K562 treated with DMSO at 1 percent for 12 hours (cell line): ENCODE data around the gene FITM2. TPM values are rescaled to one million over a fixed set of nuclear protein-coding genes. Genes with fewer than 3 reads are reported as not detected.

ENCODE experiments used
- total RNA-seq: library from RNA; unstranded; fragments of 300-600 nt; gene quantifications from 2 replicates; pipeline ENCODE4 v1.2.3, GENCODE V29; 2022; ENCODE audit not compliant: insufficient read depth

The FITM2 gene
- 2.0 and 4.4 TPM in 2 replicates for total RNA-seq

GRCh38 chr20:44310664-44311639, at the start of gene FITM2:
Gene FITM2 (minus strand): TSS chr20:44311202. CDS start chr20:44311148, 54 bp downstream.

GRCh38 chr20:44355498-44356352, 44.7 kb upstream of the FITM2 start, which contains the start of gene HNF4A:
Gene HNF4A (plus strand): TSS chr20:44355699. CDS start chr20:44355805, 106 bp downstream.

DNA sequence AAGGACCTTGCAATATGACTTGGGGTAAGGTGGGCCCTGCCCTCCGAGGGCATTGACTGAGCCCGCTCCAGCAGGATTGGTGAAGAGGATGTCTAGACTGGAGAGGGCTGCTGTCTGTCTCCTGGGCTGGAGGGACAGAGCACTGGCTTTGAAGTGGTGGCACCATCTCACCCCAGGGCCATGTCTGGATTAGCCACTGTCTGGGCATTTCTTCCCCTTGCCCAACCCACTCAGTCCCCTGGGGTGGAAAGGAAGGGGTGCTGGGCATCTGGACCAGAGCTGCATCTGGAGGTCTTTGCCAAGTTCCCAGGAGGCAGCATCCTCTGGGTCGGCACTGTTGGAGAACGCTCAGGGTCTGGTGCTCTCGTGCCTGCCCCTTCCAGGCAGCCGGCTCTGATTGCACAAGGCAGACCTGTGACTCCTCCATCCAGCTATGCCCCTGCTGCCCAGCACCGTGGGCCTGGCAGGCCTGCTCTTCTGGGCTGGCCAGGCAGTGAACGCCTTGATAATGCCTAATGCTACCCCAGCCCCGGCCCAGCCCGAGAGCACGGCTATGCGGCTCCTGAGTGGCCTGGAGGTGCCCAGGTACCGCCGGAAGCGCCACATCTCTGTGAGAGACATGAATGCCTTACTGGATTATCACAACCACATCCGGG, 25.9 kb upstream of the FITM2 start, which contains the start of gene R3HDML:
R3HDML (plus strand) TSS at position 319 of the 656 bp plus-strand sequence; CDS start at position 434, 115 bp downstream.

Other genes starting within 250 kb of the FITM2 start
- not detected in 2 replicates for gene JPH2, start 124.0 kb downstream of the FITM2 start, total RNA-seq
- 22.2 and 30.6 TPM in 2 replicates for gene OSER1, start 100.4 kb downstream of the FITM2 start, total RNA-seq
- 1.4 and 1.6 TPM in 2 replicates for gene GDAP1L1, start 63.9 kb downstream of the FITM2 start, total RNA-seq
- not detected in 2 replicates for gene R3HDML, start 25.8 kb upstream of the FITM2 start, total RNA-seq
- gene HNF4A, start 44.5 kb upstream of the FITM2 start, total RNA-seq = 0.48 TPM in 1 of 2 replicates, not detected in the other
- gene TTPAL, start 164.7 kb upstream of the FITM2 start, total RNA-seq = 1.7 and 7.0 TPM in 2 replicates
- 39.7 and 72.9 TPM in 2 replicates for gene SERINC3, start 210.9 kb upstream of the FITM2 start, total RNA-seq